NCI-H345 treated with DMSO at 0.1 percent for 48 hours (cell line): Measurements from ENCODE around the gene FRG2B.
"Not testable (repeated sequence)": the region's sequence is repeated elsewhere in the genome, so short reads cannot be mapped to it uniquely, and the experiment has no call there.

ENCODE experiments used
- DNase-seq: peaks from one replicate; lab custom pipeline; 2025; ENCODE audit not compliant: unreplicated experiment; lab: John Stamatoyannopoulos, UW

FRG2B gene

GRCh38 chr10:133600657-133601056, 25.9 kb downstream of the FRG2B start:
- no peak for DNase-seq

- DNase-seq = not testable (repeated sequence)
Measured at GRCh38 chr10:133599869-133600268, 26.7 kb downstream of the FRG2B start.

- DNase-seq = no peak
Measured at GRCh38 chr10:133592716-133593115, 33.9 kb downstream of the FRG2B start.

- no peak for DNase-seq
Measured at GRCh38 chr10:133590970-133591359, 35.6 kb downstream of the FRG2B start.

GRCh38 chr10:133590226-133590969, 36.2 kb downstream of the FRG2B start:
- DNase-seq = no peak

- not testable (repeated sequence) for DNase-seq
Measured at GRCh38 chr10:133577037-133577436, 49.6 kb downstream of the FRG2B start.
